ENCODE measurements around the gene LYL1.

GRCh38 chr19:13151605-13152355 is 49.1 kb upstream of the LYL1 start:
- no peak for TF ChIP-seq EZH2 (IDR thresholded peaks at IDR 0.05; ENCODE audit: insufficient read depth, poor library complexity, severe bottlenecking)
- no peak for TF ChIP-seq EZH2phosphoT487 (IDR thresholded peaks at IDR 0.05; ENCODE audit: insufficient read depth, low read depth)

Data from GM23248 (cell line).